ENCODE measurements around the gene HEXD.

HEXD gene

GRCh38 chr17:82474223-82475010, 56.3 kb downstream of the HEXD start:
- H3K27ac ChIP-seq (ENCODE audit: low read depth, low read length): no peak overlapping the region
- H3K36me3 ChIP-seq (ENCODE audit: control insufficient read depth in 1 of 2, insufficient read depth in 2 of 2, low read length in 2 of 2): peaks cover 14 to 46% of the 10 kb centered on the region in 2 donors

GRCh38 chr17:82475458-82475857, 57.3 kb downstream of the HEXD start:
- Histone ChIP-seq H3K27me3 (ENCODE audit: control insufficient read depth in 1 of 2, insufficient read depth in 2 of 2, low read length in 2 of 2) (no peaks in the 10 kb centered on the region), H3K4me1 (ENCODE audit: control insufficient read depth in 1 of 2, insufficient read depth in 2 of 2, low read length in 2 of 2) (no peaks in the 10 kb centered on the region), H3K4me3 (ENCODE audit: low read depth in 1 of 2, low read length in 2 of 2) (no peak overlapping the region), H3K9me3 (ENCODE audit: control insufficient read depth in 1 of 2, low read length in 2 of 2) (no peaks in the 10 kb centered on the region), H3K27ac (ENCODE audit: low read depth, low read length) (no peak overlapping the region), H3K36me3 (ENCODE audit: control insufficient read depth in 1 of 2, insufficient read depth in 2 of 2, low read length in 2 of 2) (peaks cover 22 to 51% of the 10 kb centered on the region in 2 donors), H3K9ac (ENCODE audit: low read depth in 1 of 2, low read length in 2 of 2) (no peak overlapping the region)

More at GRCh38 chr17:82474223-82475010, 56.3 kb downstream of the HEXD start:
- H3K4me1 ChIP-seq (ENCODE audit: control insufficient read depth in 1 of 2, insufficient read depth in 2 of 2, low read length in 2 of 2): no peaks in the 10 kb centered on the region
- no peak overlapping the region for H3K4me3 ChIP-seq (ENCODE audit: low read depth in 1 of 2, low read length in 2 of 2)
- no peak overlapping the region for H3K9ac ChIP-seq (ENCODE audit: low read depth in 1 of 2, low read length in 2 of 2)
- no peaks in the 10 kb centered on the region for H3K9me3 ChIP-seq (ENCODE audit: control insufficient read depth in 1 of 2, low read length in 2 of 2)
- no peaks in the 10 kb centered on the region for H3K27me3 ChIP-seq (ENCODE audit: control insufficient read depth in 1 of 2, insufficient read depth in 2 of 2, low read length in 2 of 2)

GRCh38 chr17:82477934-82478333, 59.8 kb downstream of the HEXD start:
- no peaks in the 10 kb centered on the region for H3K9me3 ChIP-seq (ENCODE audit: control insufficient read depth in 1 of 2, low read length in 2 of 2)
- H3K4me3 ChIP-seq (ENCODE audit: low read depth in 1 of 2, low read length in 2 of 2): no peak overlapping the region
- no peak overlapping the region for H3K9ac ChIP-seq (ENCODE audit: low read depth in 1 of 2, low read length in 2 of 2)
- no peaks in the 10 kb centered on the region for H3K27me3 ChIP-seq (ENCODE audit: control insufficient read depth in 1 of 2, insufficient read depth in 2 of 2, low read length in 2 of 2)
- no peak overlapping the region for H3K27ac ChIP-seq (ENCODE audit: low read depth, low read length)
- H3K36me3 ChIP-seq (ENCODE audit: control insufficient read depth in 1 of 2, insufficient read depth in 2 of 2, low read length in 2 of 2): peaks cover 22 to 58% of the 10 kb centered on the region in 2 donors
- no peaks in the 10 kb centered on the region for H3K4me1 ChIP-seq (ENCODE audit: control insufficient read depth in 1 of 2, insufficient read depth in 2 of 2, low read length in 2 of 2)

- Histone ChIP-seq H3K9ac (ENCODE audit: low read depth in 1 of 2, low read length in 2 of 2) (no peak overlapping the region), H3K4me3 (ENCODE audit: low read depth in 1 of 2, low read length in 2 of 2) (no peak overlapping the region), H3K27ac (ENCODE audit: low read depth, low read length) (no peak overlapping the region), H3K27me3 (ENCODE audit: control insufficient read depth in 1 of 2, insufficient read depth in 2 of 2, low read length in 2 of 2) (no peaks in the 10 kb centered on the region), H3K9me3 (ENCODE audit: control insufficient read depth in 1 of 2, low read length in 2 of 2) (no peaks in the 10 kb centered on the region), H3K4me1 (ENCODE audit: control insufficient read depth in 1 of 2, insufficient read depth in 2 of 2, low read length in 2 of 2) (no peaks in the 10 kb centered on the region), H3K36me3 (ENCODE audit: control insufficient read depth in 1 of 2, insufficient read depth in 2 of 2, low read length in 2 of 2) (peaks cover 32 to 61% of the 10 kb centered on the region in 2 donors)
Measured at GRCh38 chr17:82479602-82480001, 61.5 kb downstream of the HEXD start.

- peaks cover 30 to 62% of the 10 kb centered on the region in 2 donors for H3K36me3 ChIP-seq (ENCODE audit: control insufficient read depth in 1 of 2, insufficient read depth in 2 of 2, low read length in 2 of 2)
- no peaks in the 10 kb centered on the region for H3K27me3 ChIP-seq (ENCODE audit: control insufficient read depth in 1 of 2, insufficient read depth in 2 of 2, low read length in 2 of 2)
- no peaks in the 10 kb centered on the region for H3K4me1 ChIP-seq (ENCODE audit: control insufficient read depth in 1 of 2, insufficient read depth in 2 of 2, low read length in 2 of 2)
- H3K27ac ChIP-seq (ENCODE audit: low read depth, low read length): no peak overlapping the region
- no peak overlapping the region for H3K9ac ChIP-seq (ENCODE audit: low read depth in 1 of 2, low read length in 2 of 2)
- H3K4me3 ChIP-seq (ENCODE audit: low read depth in 1 of 2, low read length in 2 of 2): no peak overlapping the region
- H3K9me3 ChIP-seq (ENCODE audit: control insufficient read depth in 1 of 2, low read length in 2 of 2): no peaks in the 10 kb centered on the region
Measured at GRCh38 chr17:82480318-82480717, 62.2 kb downstream of the HEXD start.

GRCh38 chr17:82483204-82483660, 65.1 kb downstream of the HEXD start:
- Histone ChIP-seq H3K9me3 (ENCODE audit: control insufficient read depth in 1 of 2, low read length in 2 of 2) (no peaks in the 10 kb centered on the region), H3K27me3 (ENCODE audit: control insufficient read depth in 1 of 2, insufficient read depth in 2 of 2, low read length in 2 of 2) (no peaks in the 10 kb centered on the region), H3K4me1 (ENCODE audit: control insufficient read depth in 1 of 2, insufficient read depth in 2 of 2, low read length in 2 of 2) (no peaks in the 10 kb centered on the region), H3K27ac (ENCODE audit: low read depth, low read length) (no peak overlapping the region), H3K4me3 (ENCODE audit: low read depth in 1 of 2, low read length in 2 of 2) (no peak overlapping the region), H3K9ac (ENCODE audit: low read depth in 1 of 2, low read length in 2 of 2) (no peak overlapping the region), H3K36me3 (ENCODE audit: control insufficient read depth in 1 of 2, insufficient read depth in 2 of 2, low read length in 2 of 2) (peaks cover 51 to 74% of the 10 kb centered on the region in 2 donors)

- H3K36me3 ChIP-seq (ENCODE audit: control insufficient read depth in 1 of 2, insufficient read depth in 2 of 2, low read length in 2 of 2): peaks cover 49 to 73% of the 10 kb centered on the region in 2 donors
- no peaks in the 10 kb centered on the region for H3K9me3 ChIP-seq (ENCODE audit: control insufficient read depth in 1 of 2, low read length in 2 of 2)
- H3K9ac ChIP-seq (ENCODE audit: low read depth in 1 of 2, low read length in 2 of 2): no peak overlapping the region
- no peak overlapping the region for H3K27ac ChIP-seq (ENCODE audit: low read depth, low read length)
- H3K4me3 ChIP-seq (ENCODE audit: low read depth in 1 of 2, low read length in 2 of 2): no peak overlapping the region
- no peaks in the 10 kb centered on the region for H3K4me1 ChIP-seq (ENCODE audit: control insufficient read depth in 1 of 2, insufficient read depth in 2 of 2, low read length in 2 of 2)
- H3K27me3 ChIP-seq (ENCODE audit: control insufficient read depth in 1 of 2, insufficient read depth in 2 of 2, low read length in 2 of 2): no peaks in the 10 kb centered on the region
Measured at GRCh38 chr17:82483836-82484235, 65.7 kb downstream of the HEXD start.

GRCh38 chr17:82486231-82487094, 68.3 kb downstream of the HEXD start:
- no peak overlapping the region for H3K27ac ChIP-seq (ENCODE audit: low read depth, low read length)
- H3K9ac ChIP-seq (ENCODE audit: low read depth in 1 of 2, low read length in 2 of 2): no peak overlapping the region
- no peaks in the 10 kb centered on the region for H3K27me3 ChIP-seq (ENCODE audit: control insufficient read depth in 1 of 2, insufficient read depth in 2 of 2, low read length in 2 of 2)
- no peaks in the 10 kb centered on the region for H3K9me3 ChIP-seq (ENCODE audit: control insufficient read depth in 1 of 2, low read length in 2 of 2)
- no peaks in the 10 kb centered on the region for H3K4me1 ChIP-seq (ENCODE audit: control insufficient read depth in 1 of 2, insufficient read depth in 2 of 2, low read length in 2 of 2)
- peaks cover 34 to 52% of the 10 kb centered on the region in 2 donors for H3K36me3 ChIP-seq (ENCODE audit: control insufficient read depth in 1 of 2, insufficient read depth in 2 of 2, low read length in 2 of 2)
- no peak overlapping the region for H3K4me3 ChIP-seq (ENCODE audit: low read depth in 1 of 2, low read length in 2 of 2)

GRCh38 chr17:82487910-82488309, 69.8 kb downstream of the HEXD start:
- Histone ChIP-seq H3K27me3 (ENCODE audit: control insufficient read depth in 1 of 2, insufficient read depth in 2 of 2, low read length in 2 of 2) (no peaks in the 10 kb centered on the region), H3K4me1 (ENCODE audit: control insufficient read depth in 1 of 2, insufficient read depth in 2 of 2, low read length in 2 of 2) (peaks cover 0 to 1% of the 10 kb centered on the region in 2 donors), H3K36me3 (ENCODE audit: control insufficient read depth in 1 of 2, insufficient read depth in 2 of 2, low read length in 2 of 2) (peaks cover 34 to 48% of the 10 kb centered on the region in 2 donors), H3K9ac (ENCODE audit: low read depth in 1 of 2, low read length in 2 of 2) (no peak overlapping the region), H3K9me3 (ENCODE audit: control insufficient read depth in 1 of 2, low read length in 2 of 2) (no peaks in the 10 kb centered on the region), H3K27ac (ENCODE audit: low read depth, low read length) (no peak overlapping the region), H3K4me3 (ENCODE audit: low read depth in 1 of 2, low read length in 2 of 2) (no peak overlapping the region)

- no peak overlapping the region for H3K4me3 ChIP-seq (ENCODE audit: low read depth in 1 of 2, low read length in 2 of 2)
- H3K27me3 ChIP-seq (ENCODE audit: control insufficient read depth in 1 of 2, insufficient read depth in 2 of 2, low read length in 2 of 2): no peaks in the 10 kb centered on the region
- H3K4me1 ChIP-seq (ENCODE audit: control insufficient read depth in 1 of 2, insufficient read depth in 2 of 2, low read length in 2 of 2): peaks cover 0 to 7% of the 10 kb centered on the region in 2 donors
- peaks cover 26 to 40% of the 10 kb centered on the region in 2 donors for H3K36me3 ChIP-seq (ENCODE audit: control insufficient read depth in 1 of 2, insufficient read depth in 2 of 2, low read length in 2 of 2)
- H3K9me3 ChIP-seq (ENCODE audit: control insufficient read depth in 1 of 2, low read length in 2 of 2): no peaks in the 10 kb centered on the region
- H3K27ac ChIP-seq (ENCODE audit: low read depth, low read length): no peak overlapping the region
- H3K9ac ChIP-seq (ENCODE audit: low read depth in 1 of 2, low read length in 2 of 2): no peak overlapping the region
Measured at GRCh38 chr17:82489117-82489516, 71.0 kb downstream of the HEXD start.

All from duodenal mucosa (tissue), 2 donors.